ENCODE measurements around the gene TNFRSF25. TPM values are rescaled to one million over a fixed set of nuclear protein-coding genes. Genes with fewer than 3 reads are reported as not detected.

Gene TNFRSF25
- polyA plus RNA-seq, 1 of the 3 experiments (the other 2 are of a cell fraction), result 20.8 TPM

- H3K27me3 ChIP-seq (ENCODE audit: insufficient read depth), result no peaks in the 10 kb centered on the region
- no peak for TF ChIP-seq USF1 (IDR thresholded peaks at IDR 0.05; ENCODE audit: borderline replicate concordance, low read depth)
- peak; percentile 47 for TF ChIP-seq RAD21 (IDR thresholded peaks at IDR 0.05; ENCODE audit: low read length)
- no peak overlapping the region for H3K4me3 ChIP-seq (ENCODE audit: low read depth in 2 of 2, low read length in 1 of 2)
- H2AFZ ChIP-seq (ENCODE audit: low read depth), result no peak overlapping the region
- H3K4me1 ChIP-seq (ENCODE audit: control insufficient read depth in 1 of 2, insufficient read depth in 2 of 2, low read depth in 1 of 2, low read length in 1 of 2), result peaks cover 0 to 76% of the 10 kb centered on the region in 2 experiments; a peak in 1 of 4 replicates
- H4K20me1 ChIP-seq (ENCODE audit: insufficient read depth), result no peaks in the 10 kb centered on the region
- H3K9ac ChIP-seq, result no peak overlapping the region
- ChIA-PET POLR2A (no interaction called here), CTCF (interaction anchor here (0.6 to 17.4 kb wide), 10 partner anchors 12 to 263 kb away, joined by 3 to 211 read pairs (median 4); partner anchors contain the start of genes NOL9, PLEKHG5 and TAS1R1)
- no peak overlapping the region for H3K4me2 ChIP-seq
- peak overlapping the region in 1 of 2 experiments; percentile 65; a peak in 1 of 4 replicates for H3K27ac ChIP-seq (ENCODE audit: low read depth in 2 of 2, low read length in 1 of 2)
- peak; percentile 29 for DNase-seq
- H3K36me3 ChIP-seq (replicated peaks in 1 of 2; ENCODE audit: control insufficient read depth in 1 of 2, insufficient read depth in 2 of 2, low read length in 1 of 2), result no peaks in the 10 kb centered on the region
- H3K9me3 ChIP-seq, result no peaks in the 10 kb centered on the region
- peaks cover under 1% of the 10 kb centered on the region; the same call in 1 of the 2 replicates for H3K79me2 ChIP-seq (ENCODE audit: insufficient read depth)
- WGBS (ENCODE audit: low lambda C conversion rate), result 85% methylated on average over 8 of the region's 10 CpGs
- H3F3A ChIP-seq (replicated peaks; ENCODE audit: insufficient read depth), result no peaks in the 10 kb centered on the region
- H3K9me2 ChIP-seq, result no peaks in the 10 kb centered on the region
Observed at GRCh38 chr1:6501279-6501813, 35.4 kb upstream of the TNFRSF25 start.

GRCh38 chr1:6500544-6501278, 34.7 kb upstream of the TNFRSF25 start:
- Histone ChIP-seq H3K27me3 (ENCODE audit: insufficient read depth) (no peaks in the 10 kb centered on the region), H3K9me3 (no peaks in the 10 kb centered on the region), H4K20me1 (ENCODE audit: insufficient read depth) (no peaks in the 10 kb centered on the region), H3K36me3 (replicated peaks in 1 of 2; ENCODE audit: control insufficient read depth in 1 of 2, insufficient read depth in 2 of 2, low read length in 1 of 2) (no peaks in the 10 kb centered on the region), H2AFZ (ENCODE audit: low read depth) (no peak overlapping the region; the same call in 1 of the 2 replicates), H3K9me2 (no peaks in the 10 kb centered on the region), H3K4me3 (ENCODE audit: low read depth in 2 of 2, low read length in 1 of 2) (no peak overlapping the region), H3K9ac (no peak overlapping the region), H3K4me1 (ENCODE audit: control insufficient read depth in 1 of 2, insufficient read depth in 2 of 2, low read depth in 1 of 2, low read length in 1 of 2) (peaks cover 0 to 76% of the 10 kb centered on the region in 2 experiments; a peak in 2 of 4 replicates), H3K27ac (ENCODE audit: low read depth in 2 of 2, low read length in 1 of 2) (no peak overlapping the region; a peak in 1 of 4 replicates), H3F3A (replicated peaks; ENCODE audit: insufficient read depth) (no peaks in the 10 kb centered on the region), H3K4me2 (no peak overlapping the region), H3K79me2 (ENCODE audit: insufficient read depth) (peaks cover 7% of the 10 kb centered on the region; the same call in 1 of the 2 replicates)
- no peak for TF ChIP-seq CHD2 (IDR thresholded peaks at IDR 0.05; ENCODE audit: low read length, partially characterized antibody)
- TF ChIP-seq MEF2A (IDR thresholded peaks at IDR 0.05; ENCODE audit: borderline replicate concordance, low read depth), result no peak
- no peak for TF ChIP-seq RFX5 (IDR thresholded peaks at IDR 0.05; ENCODE audit: low read length)
- TF ChIP-seq MAX (IDR thresholded peaks at IDR 0.05; ENCODE audit: low read depth), result no peak
- no peak for TF ChIP-seq GATA2 (CRISPR knock-in tag; IDR thresholded peaks at IDR 0.05)
- no peak for TF ChIP-seq TAF1 (IDR thresholded peaks at IDR 0.05; ENCODE audit: borderline replicate concordance, low read depth, low read length)
- TF ChIP-seq PBX3 (IDR thresholded peaks at IDR 0.05), result no peak
- TF ChIP-seq NRF1 (IDR thresholded peaks at IDR 0.05; ENCODE audit: low read depth, low read length), result no peak
- no peak for TF ChIP-seq FOSL2 (IDR thresholded peaks at IDR 0.05; ENCODE audit: borderline replicate concordance, low read depth)
- TF ChIP-seq JUND (IDR thresholded peaks at IDR 0.05), result no peak
- TF ChIP-seq GABPA (IDR thresholded peaks at IDR 0.05; ENCODE audit: low read depth), result no peak
- no peak for TF ChIP-seq EZH2phosphoT487 (IDR thresholded peaks at IDR 0.05; ENCODE audit: borderline replicate concordance, low read depth)
- no peak for TF ChIP-seq IRF3 (IDR thresholded peaks at IDR 0.05; ENCODE audit: low read depth, low read length)
- TF ChIP-seq USF2 (IDR thresholded peaks at IDR 0.05; ENCODE audit: borderline replicate concordance, low read depth, low read length), result no peak
- TF ChIP-seq YY1 (IDR thresholded peaks at IDR 0.05; ENCODE audit: low read depth), result no peak
- TF ChIP-seq TEAD4 (IDR thresholded peaks at IDR 0.05; ENCODE audit: borderline replicate concordance, insufficient read depth), result no peak
- ChIA-PET POLR2A (interaction anchor here (0.8 kb wide), 1 partner anchor 8 kb away, joined by 3 read pairs; no protein-coding TSS in a partner anchor), CTCF (interaction anchor here (0.6 to 17.4 kb wide), 8 partner anchors 11 to 254 kb away, joined by 3 to 211 read pairs (median 5); partner anchors contain the start of genes NOL9, PLEKHG5 and TAS1R1)
- peak; percentile 33 for DNase-seq
- 86% methylated on average over 24 of the region's 27 CpGs for WGBS (ENCODE audit: low lambda C conversion rate)
